ENCODE results near the gene TFPT. TPM values are rescaled to one million over a fixed set of nuclear protein-coding genes. Genes with fewer than 3 reads are reported as not detected.

TFPT gene
- total and polyA plus RNA-seq, 5 donors from 2014 or later, result 15.0 to 26.8 (median 22.6) TPM

DNA sequence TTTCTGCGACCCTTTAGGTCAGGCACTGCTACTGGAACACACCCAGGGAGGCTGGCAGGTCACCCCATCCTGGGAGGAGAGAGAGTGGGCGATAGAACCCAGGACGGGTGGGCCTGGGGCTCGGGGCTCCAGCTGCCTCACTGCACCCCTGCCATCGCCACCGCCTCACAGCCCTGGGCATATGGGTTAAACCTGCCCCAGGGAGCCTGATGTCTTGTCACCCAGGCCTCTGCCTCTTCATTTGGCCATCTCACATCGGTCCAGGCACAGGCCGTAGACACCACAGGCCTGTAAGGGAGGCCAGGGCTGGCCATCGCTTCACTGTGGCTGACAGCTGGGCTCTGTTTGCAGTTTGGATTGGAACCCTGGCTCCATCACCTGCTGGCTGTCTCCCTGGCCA lies 10.3 kb upstream of the TFPT start:
- Histone ChIP-seq H3K27me3 (ENCODE audit: control insufficient read depth, insufficient read depth, low read length) (no peaks in the 10 kb centered on the region), H3K9me3 (ENCODE audit: control insufficient read depth in 2 of 2, low read length in 2 of 2) (no peaks in the 10 kb centered on the region), H3K4me1 (ENCODE audit: control insufficient read depth, insufficient read depth, low read length, poor library complexity, severe bottlenecking) (no peaks in the 10 kb centered on the region), H3K27ac (ENCODE audit: insufficient read depth, low read length, poor library complexity, severe bottlenecking) (no peak overlapping the region), H3K4me3 (ENCODE audit: low read depth, low read length) (no peak overlapping the region), H3K36me3 (ENCODE audit: control insufficient read depth, insufficient read depth, low read length) (peaks cover 65% of the 10 kb centered on the region)
- ATAC-seq (ENCODE audit: low read depth in 2 of 2) (no peak), DNase-seq (no peak)
- Mint-ChIP-seq H3K36me3 (peaks cover 15% of the 10 kb centered on the region), H3K27me3 (no peaks in the 10 kb centered on the region), H3K9me3 (no peaks in the 10 kb centered on the region), H3K4me3 (peak overlapping the region in 1 of 4 donors; percentile 44), H3K4me1 (no peaks in the 10 kb centered on the region), H3K27ac (peak overlapping the region in 1 of 3 donors; percentile 32)

GRCh38 chr19:54124393-54124792 lies 8.9 kb upstream of the TFPT start:
- no peak overlapping the region for H3K4me3 ChIP-seq (ENCODE audit: low read depth, low read length)
- H3K9me3 Mint-ChIP-seq, result no peaks in the 10 kb centered on the region
- no peak for ATAC-seq (ENCODE audit: low read depth in 2 of 2)
- H3K27ac ChIP-seq (ENCODE audit: insufficient read depth, low read length, poor library complexity, severe bottlenecking), result no peak overlapping the region
- H3K27ac Mint-ChIP-seq, result peak overlapping the region in 1 of 3 donors; percentile 32
- no peak for DNase-seq
- H3K36me3 ChIP-seq (ENCODE audit: control insufficient read depth, insufficient read depth, low read length), result peaks cover 71% of the 10 kb centered on the region
- H3K4me1 ChIP-seq (ENCODE audit: control insufficient read depth, insufficient read depth, low read length, poor library complexity, severe bottlenecking), result no peaks in the 10 kb centered on the region
- H3K4me1 Mint-ChIP-seq, result peaks cover 0 to 2% (median 0%) of the 10 kb centered on the region in 4 donors
- no peak overlapping the region for H3K4me3 Mint-ChIP-seq
- peaks cover 20% of the 10 kb centered on the region for H3K36me3 Mint-ChIP-seq
- no peaks in the 10 kb centered on the region for H3K27me3 ChIP-seq (ENCODE audit: control insufficient read depth, insufficient read depth, low read length)
- H3K27me3 Mint-ChIP-seq, result no peaks in the 10 kb centered on the region
- no peaks in the 10 kb centered on the region for H3K9me3 ChIP-seq (ENCODE audit: control insufficient read depth in 2 of 2, low read length in 2 of 2)

- Mint-ChIP-seq H3K4me3 (no peak overlapping the region), H3K36me3 (peaks cover 20% of the 10 kb centered on the region), H3K4me1 (peaks cover 0 to 2% (median 0%) of the 10 kb centered on the region in 4 donors), H3K9me3 (no peaks in the 10 kb centered on the region), H3K27ac (no peak overlapping the region), H3K27me3 (no peaks in the 10 kb centered on the region)
- DNase-seq (no peak), ATAC-seq (ENCODE audit: low read depth in 2 of 2) (no peak)
- Histone ChIP-seq H3K4me3 (ENCODE audit: low read depth, low read length) (no peak overlapping the region), H3K36me3 (ENCODE audit: control insufficient read depth, insufficient read depth, low read length) (peaks cover 71% of the 10 kb centered on the region), H3K27ac (ENCODE audit: insufficient read depth, low read length, poor library complexity, severe bottlenecking) (no peak overlapping the region), H3K9me3 (ENCODE audit: control insufficient read depth in 2 of 2, low read length in 2 of 2) (no peaks in the 10 kb centered on the region), H3K4me1 (ENCODE audit: control insufficient read depth, insufficient read depth, low read length, poor library complexity, severe bottlenecking) (no peaks in the 10 kb centered on the region), H3K27me3 (ENCODE audit: control insufficient read depth, insufficient read depth, low read length) (no peaks in the 10 kb centered on the region)
Observed at GRCh38 chr19:54123682-54124081, 8.2 kb upstream of the TFPT start.

- Mint-ChIP-seq H3K4me1 (peaks cover 0 to 14% (median 7%) of the 10 kb centered on the region in 4 donors), H3K36me3 (peaks cover 13% of the 10 kb centered on the region), H3K9me3 (no peaks in the 10 kb centered on the region), H3K27ac (no peak overlapping the region), H3K4me3 (no peak overlapping the region), H3K27me3 (no peaks in the 10 kb centered on the region)
- H3K36me3 ChIP-seq (ENCODE audit: control insufficient read depth, insufficient read depth, low read length), result peaks cover 68% of the 10 kb centered on the region
- no peak overlapping the region for H3K4me3 ChIP-seq (ENCODE audit: low read depth, low read length)
- peaks cover 9% of the 10 kb centered on the region for H3K4me1 ChIP-seq (ENCODE audit: control insufficient read depth, insufficient read depth, low read length, poor library complexity, severe bottlenecking)
- no peak for ATAC-seq (ENCODE audit: low read depth in 2 of 2)
- DNase-seq, result no peak
- H3K27ac ChIP-seq (ENCODE audit: insufficient read depth, low read length, poor library complexity, severe bottlenecking), result no peak overlapping the region
- H3K27me3 ChIP-seq (ENCODE audit: control insufficient read depth, insufficient read depth, low read length), result no peaks in the 10 kb centered on the region
- H3K9me3 ChIP-seq (ENCODE audit: control insufficient read depth in 2 of 2, low read length in 2 of 2), result no peaks in the 10 kb centered on the region
Observed at GRCh38 chr19:54121259-54121658, 5.8 kb upstream of the TFPT start.

- H3K9me3 Mint-ChIP-seq, result no peaks in the 10 kb centered on the region
- Histone ChIP-seq H3K4me1 (ENCODE audit: control insufficient read depth, insufficient read depth, low read length, poor library complexity, severe bottlenecking) (peaks cover 26% of the 10 kb centered on the region), H3K27me3 (ENCODE audit: control insufficient read depth, insufficient read depth, low read length) (no peaks in the 10 kb centered on the region), H3K36me3 (ENCODE audit: control insufficient read depth, insufficient read depth, low read length) (peaks cover 27% of the 10 kb centered on the region), H3K4me3 (ENCODE audit: low read depth, low read length) (peak overlapping the region; percentile 96), H3K9me3 (ENCODE audit: control insufficient read depth in 2 of 2, low read length in 2 of 2) (no peaks in the 10 kb centered on the region), H3K27ac (ENCODE audit: insufficient read depth, low read length, poor library complexity, severe bottlenecking) (peak overlapping the region; percentile 86)
- H3K4me1 Mint-ChIP-seq, result peaks cover 8 to 45% (median 20%) of the 10 kb centered on the region in 4 donors
- H3K36me3 Mint-ChIP-seq, result peaks cover 9% of the 10 kb centered on the region
- ATAC-seq (ENCODE audit: low read depth in 2 of 2), result peak; percentile 26 to 32
- peaks cover 4% of the 10 kb centered on the region for H3K27me3 Mint-ChIP-seq
- H3K27ac Mint-ChIP-seq, result peak overlapping the region; percentile 92 to 97 (median 96)
- DNase-seq, result peak; percentile 18 to 83 (median 54)
- H3K4me3 Mint-ChIP-seq, result peak overlapping the region; percentile 93 to 95 (median 94)
Observed at GRCh38 chr19:54114340-54115108, 933 bp downstream of the TFPT start.

DNA sequence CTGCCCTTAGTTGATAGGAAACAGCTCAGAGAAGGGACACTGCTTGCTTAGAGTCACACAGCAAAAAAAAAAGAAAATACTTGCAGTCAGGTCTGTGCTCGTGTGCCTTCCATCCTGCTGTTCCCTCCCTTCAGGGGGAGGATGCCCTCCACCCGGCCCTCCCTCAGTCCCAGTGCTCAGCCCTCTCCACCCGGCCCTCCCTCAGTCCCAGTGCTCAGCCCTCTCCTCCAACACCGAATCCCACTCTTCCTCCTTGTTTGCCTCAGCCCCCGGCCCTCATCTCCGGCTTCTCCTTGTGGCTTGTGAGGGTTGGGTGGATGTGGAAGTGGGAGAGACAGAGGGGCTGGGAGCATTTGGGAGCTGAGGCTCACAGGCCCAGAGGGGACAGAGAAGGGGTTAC lies 5.8 kb downstream of the TFPT start:
- Histone ChIP-seq H3K27me3 (ENCODE audit: control insufficient read depth, insufficient read depth, low read length) (no peaks in the 10 kb centered on the region), H3K4me3 (ENCODE audit: low read depth, low read length) (no peak overlapping the region), H3K4me1 (ENCODE audit: control insufficient read depth, insufficient read depth, low read length, poor library complexity, severe bottlenecking) (peaks cover 10% of the 10 kb centered on the region), H3K36me3 (ENCODE audit: control insufficient read depth, insufficient read depth, low read length) (peaks cover 51% of the 10 kb centered on the region), H3K9me3 (ENCODE audit: control insufficient read depth in 2 of 2, low read length in 2 of 2) (no peaks in the 10 kb centered on the region), H3K27ac (ENCODE audit: insufficient read depth, low read length, poor library complexity, severe bottlenecking) (no peak overlapping the region)
- H3K36me3 Mint-ChIP-seq, result peaks cover 23% of the 10 kb centered on the region
- ATAC-seq (ENCODE audit: low read depth in 2 of 2) (no peak), DNase-seq (no peak)
- peaks cover 0 to 36% (median 6%) of the 10 kb centered on the region in 4 donors for H3K4me1 Mint-ChIP-seq
- no peak overlapping the region for H3K4me3 Mint-ChIP-seq
- H3K27me3 Mint-ChIP-seq, result no peaks in the 10 kb centered on the region
- H3K9me3 Mint-ChIP-seq, result no peaks in the 10 kb centered on the region
- H3K27ac Mint-ChIP-seq, result no peak overlapping the region

DNA sequence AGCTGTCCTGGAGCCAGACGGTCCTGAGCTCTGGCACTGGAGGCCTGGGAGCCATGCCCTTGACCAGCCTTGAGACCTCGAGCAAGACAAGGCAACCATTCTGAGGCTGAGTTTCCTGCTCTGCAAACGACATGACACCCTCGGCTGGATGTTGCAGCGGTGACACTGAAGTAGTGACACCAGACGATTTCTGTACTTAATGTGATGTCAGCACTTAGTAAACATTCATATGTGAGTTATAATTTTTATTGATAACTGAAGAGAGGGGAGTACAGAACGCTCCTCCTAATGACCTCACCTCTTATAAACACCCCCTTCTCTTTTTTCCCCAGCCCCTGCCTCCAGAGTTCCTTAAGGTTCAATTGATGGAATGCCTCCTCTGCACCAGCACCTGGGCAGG lies 7.0 kb downstream of the TFPT start:
- no peak for DNase-seq
- H3K9me3 ChIP-seq (ENCODE audit: control insufficient read depth in 2 of 2, low read length in 2 of 2), result no peaks in the 10 kb centered on the region
- H3K4me3 ChIP-seq (ENCODE audit: low read depth, low read length), result no peak overlapping the region
- Mint-ChIP-seq H3K4me3 (peak overlapping the region in 1 of 4 donors; percentile 49), H3K27ac (no peak overlapping the region), H3K36me3 (peaks cover 23% of the 10 kb centered on the region), H3K4me1 (peaks cover 0 to 34% (median 4%) of the 10 kb centered on the region in 4 donors), H3K9me3 (no peaks in the 10 kb centered on the region), H3K27me3 (no peaks in the 10 kb centered on the region)
- peaks cover 2% of the 10 kb centered on the region for H3K4me1 ChIP-seq (ENCODE audit: control insufficient read depth, insufficient read depth, low read length, poor library complexity, severe bottlenecking)
- peaks cover 51% of the 10 kb centered on the region for H3K36me3 ChIP-seq (ENCODE audit: control insufficient read depth, insufficient read depth, low read length)
- H3K27me3 ChIP-seq (ENCODE audit: control insufficient read depth, insufficient read depth, low read length), result no peaks in the 10 kb centered on the region
- no peak overlapping the region for H3K27ac ChIP-seq (ENCODE audit: insufficient read depth, low read length, poor library complexity, severe bottlenecking)
- ATAC-seq (ENCODE audit: low read depth in 2 of 2), result no peak

Measured in CD4-positive, CD25-positive, alpha-beta regulatory T cell (primary cell).